GM18861 (cell line): ENCODE results near the gene MAGEB6.
"Not testable (repeated sequence)": the region's sequence is repeated elsewhere in the genome, so short reads cannot be mapped to it uniquely, and the experiment has no call there.

Experiments
- ATAC-seq: cut with Tn5 transposase; IDR thresholded peaks from one replicate; pipeline ENCODE4 v1.9.1; 2021; ENCODE audit not compliant: unreplicated experiment

Gene MAGEB6

GRCh38 chrX:26192204-26192603, at the start of gene MAGEB6:
Gene MAGEB6 (plus strand): TSS chrX:26192440. CDS start chrX:26193847, 1,407 bp downstream.
- no peak for ATAC-seq

GRCh38 chrX:26146024-26146423, 46.2 kb upstream of the MAGEB6 start:
- ATAC-seq: no peak

DNA sequence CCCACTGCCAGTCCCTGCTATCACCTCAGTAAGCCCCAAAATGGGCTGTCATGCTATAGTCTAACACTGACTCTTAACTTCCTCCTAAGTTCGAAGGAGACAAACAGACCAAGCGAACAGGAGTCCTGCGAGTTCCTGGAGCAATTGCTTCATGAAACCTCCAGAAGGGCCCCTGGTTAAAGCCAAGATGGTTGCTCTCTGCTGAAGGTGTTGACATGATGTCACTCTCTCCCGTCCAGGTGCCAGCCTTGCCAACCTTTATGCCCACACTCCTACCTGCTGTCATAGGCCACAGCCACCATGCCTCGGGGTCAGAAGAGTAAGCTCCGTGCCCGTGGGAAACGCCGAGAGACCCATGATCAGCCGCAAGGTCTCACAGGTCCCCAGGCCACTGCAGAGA, 31.9 kb upstream of the MAGEB6 start, which contains the start of gene MAGEB6B:
Gene MAGEB6B (plus strand): TSS at position 301 of the 400 bp plus-strand sequence. CDS start 0 bp downstream, at position 301.
- no peak for ATAC-seq

GRCh38 chrX:26203561-26203960, 11.3 kb downstream of the MAGEB6 start:
- no peak for ATAC-seq

DNA sequence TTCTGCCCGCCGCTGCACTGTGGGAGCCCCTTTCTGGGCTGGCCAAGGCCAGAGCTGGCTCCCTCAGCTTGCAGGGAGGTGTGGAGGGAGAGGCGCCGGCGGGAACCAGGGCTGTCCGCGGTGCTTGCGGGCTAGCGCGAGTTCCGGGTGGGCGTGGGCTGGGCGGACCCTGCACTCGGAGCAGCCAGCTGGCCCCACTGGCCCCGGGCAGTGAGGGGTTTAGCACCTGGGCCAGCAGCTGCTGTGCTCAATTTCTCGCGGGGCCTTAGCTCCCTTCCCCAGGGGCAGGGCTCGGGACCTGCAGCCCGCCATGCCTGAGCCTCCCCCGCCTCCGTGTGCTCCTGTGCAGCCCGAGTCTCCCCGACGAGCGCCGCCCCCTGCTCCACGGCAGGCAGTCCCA, 12.5 kb downstream of the MAGEB6 start:
- ATAC-seq: not testable (repeated sequence)

DNA sequence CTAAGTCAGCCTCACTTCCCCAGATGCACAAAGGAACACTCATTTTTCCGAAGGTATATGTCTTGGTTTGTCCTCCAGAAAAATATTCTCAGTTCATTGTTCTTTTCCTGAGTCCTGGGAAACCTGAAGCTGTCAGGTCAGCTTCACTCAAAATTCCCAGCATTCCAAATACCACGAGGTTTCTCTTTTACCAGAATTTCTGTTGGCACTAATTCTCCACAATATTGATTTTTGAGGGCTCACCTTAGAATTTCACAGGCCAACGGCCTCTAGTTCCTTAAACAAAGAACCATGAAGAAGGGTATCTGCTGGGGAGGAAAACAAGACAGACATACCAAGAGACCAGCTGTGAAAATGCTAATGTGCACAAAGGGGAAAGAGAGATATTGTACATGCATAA, 15.8 kb downstream of the MAGEB6 start:
- no peak for ATAC-seq

DNA sequence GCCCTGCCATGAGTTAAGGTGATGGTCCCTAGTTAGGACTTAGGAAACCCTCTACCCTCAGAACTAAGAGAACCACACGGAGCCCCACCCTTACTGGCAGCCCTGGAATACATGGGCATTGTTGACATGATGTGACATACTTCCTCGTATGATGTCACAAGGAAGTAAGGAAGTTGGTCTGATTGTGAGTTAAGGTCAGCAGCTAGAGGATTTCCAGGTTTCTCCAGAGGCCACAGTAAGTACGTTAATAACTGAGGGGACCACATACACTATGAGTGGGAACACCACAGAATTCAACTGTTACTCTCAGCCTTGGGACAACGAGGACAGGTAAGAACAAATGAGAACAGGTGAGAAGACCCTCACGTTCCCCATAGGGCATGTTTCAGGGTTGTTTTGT, 23.6 kb downstream of the MAGEB6 start, which contains the start of gene MAGEB5:
Gene MAGEB5 (plus strand): TSS at position 301 of the 400 bp plus-strand sequence. CDS start 1,133 bp downstream, outside the sequence.
- no peak for ATAC-seq

DNA sequence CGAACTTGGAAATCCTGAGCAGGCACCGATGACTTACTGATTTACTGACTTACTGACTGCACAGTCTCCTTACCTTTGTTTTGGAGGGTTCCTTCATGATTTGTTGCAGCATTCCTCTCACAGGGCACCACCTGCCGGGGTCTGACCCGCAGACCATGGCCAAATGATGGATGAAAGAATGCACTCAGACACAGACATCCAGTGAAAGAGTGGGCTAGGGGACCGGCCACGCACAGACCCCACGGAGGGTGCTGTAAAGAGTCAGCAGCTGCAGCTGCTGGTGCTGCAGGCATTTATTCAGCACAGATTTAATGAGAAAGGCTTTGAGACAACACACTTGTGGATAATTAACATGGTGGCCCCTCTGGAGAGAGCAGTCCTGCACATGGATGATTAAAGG, 27.1 kb downstream of the MAGEB6 start:
- no peak for ATAC-seq

DNA sequence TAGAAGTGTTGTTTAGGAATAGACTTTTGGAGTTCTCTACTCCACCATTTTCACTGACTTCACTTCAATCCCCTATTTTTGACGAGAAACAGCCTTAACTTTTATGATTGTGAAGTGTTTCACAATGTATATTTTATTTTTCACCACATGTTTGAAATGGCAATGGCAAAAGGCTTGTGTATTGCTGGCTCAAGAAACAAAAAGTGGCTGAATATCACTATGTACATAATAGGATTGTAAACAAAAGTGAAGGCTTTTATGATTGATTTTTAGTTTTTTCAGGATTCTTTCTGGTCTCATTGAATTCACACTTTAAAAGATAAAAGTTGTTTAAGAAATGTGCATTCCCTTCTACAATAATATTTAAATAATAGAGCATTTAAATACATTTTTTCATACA, 41.9 kb downstream of the MAGEB6 start:
- no peak for ATAC-seq
